Esophagus squamous epithelium (tissue), 5 donors: Measurements from ENCODE around the gene PHF12. TPM values are rescaled to one million over a fixed set of nuclear protein-coding genes. Genes with fewer than 3 reads are reported as not detected.

Experiments
- DNase-seq: peaks from one replicate; lab custom pipeline; 2025; lab: John Stamatoyannopoulos, UW
- H3K27ac ChIP-seq, 4 donors: fragments of 200-600 bp; sonication (generic); one replicate each; pipeline ENCODE4 v1.5.1; 2016 to 2019; ENCODE audit warnings: mild to moderate bottlenecking in 1 of 4
- H3K27me3 ChIP-seq, 4 donors: fragments of 200-600 bp; sonication (generic); 1 replicate in 3 of 4; 2 replicates in 1 of 4; pipeline versions ENCODE4 v1.5.1 to v1.6.0; 2017 to 2021; ENCODE audit warnings: antibody characterized with exemption in 1 of 4
- H3K36me3 ChIP-seq, 3 donors: fragments of 200-600 bp; sonication (generic); one replicate each; pipeline ENCODE4 v1.5.1; 2016 to 2019
- H3K4me1 ChIP-seq, 3 donors: fragments of 200-600 bp; sonication (generic); one replicate each; pipeline ENCODE4 v1.5.1; 2017 to 2019
- H3K4me3 ChIP-seq, 4 donors: fragments of 200-600 bp; sonication (generic); 1 replicate in 3 of 4; 2 replicates in 1 of 4; pipeline ENCODE4 v1.5.1; 2016 to 2019; ENCODE audit warnings: mild to moderate bottlenecking in 2 of 4, moderate library complexity in 1 of 4
- H3K9me3 ChIP-seq, 3 donors: fragments of 200-600 bp; sonication (generic); one replicate each; pipeline ENCODE4 v1.5.1; 2016 to 2019
- POLR2A ChIP-seq, 4 donors: fragments of 450-650 bp; IDR thresholded peaks; one replicate each; pipeline ENCODE4 v1.6.1; 2017; ENCODE audit warnings: antibody characterized with exemption in 4 of 4, mild to moderate bottlenecking in 4 of 4, moderate library complexity in 3 of 4
- WGBS, 2 donors: methylation state at CpG; one replicate each; pipeline ENCODE4 v1.1.5; 2018; 5-methylcytosine and 5-hydroxymethylcytosine counted together
- intact Hi-C: fragments of 100-400 bp; cut with DNase I; formaldehyde crosslinking; loops from one replicate; pipeline ENCODE4 v1.15.0; 2022
- total RNA-seq, 4 donors: library from RNA; depleted of rRNA; stranded (reverse); fragments of >200 nt; gene quantifications; one replicate each; pipeline ENCODE4 v1.1.0, GENCODE V29; 2016
- TF ChIP-seq, protein P1 (sequence below), 6 experiments: fragments of 450-650 bp in 4 of 6; fragments of 200-600 bp in 2 of 6; sonication (generic) in 2 of 6; IDR thresholded peaks; one replicate each; pipeline ENCODE4 v1.5.1; 2016 to 2019; ENCODE audit warnings: antibody characterized with exemption in 6 of 6, mild to moderate bottlenecking in 4 of 6, moderate library complexity in 4 of 6
- donor health status: DM: yes; HTN: yes; CAD: no.

PHF12 gene
- total RNA-seq, 4 donors from 2014 or later, result 13.0 to 35.6 (median 18.8) TPM

DNA sequence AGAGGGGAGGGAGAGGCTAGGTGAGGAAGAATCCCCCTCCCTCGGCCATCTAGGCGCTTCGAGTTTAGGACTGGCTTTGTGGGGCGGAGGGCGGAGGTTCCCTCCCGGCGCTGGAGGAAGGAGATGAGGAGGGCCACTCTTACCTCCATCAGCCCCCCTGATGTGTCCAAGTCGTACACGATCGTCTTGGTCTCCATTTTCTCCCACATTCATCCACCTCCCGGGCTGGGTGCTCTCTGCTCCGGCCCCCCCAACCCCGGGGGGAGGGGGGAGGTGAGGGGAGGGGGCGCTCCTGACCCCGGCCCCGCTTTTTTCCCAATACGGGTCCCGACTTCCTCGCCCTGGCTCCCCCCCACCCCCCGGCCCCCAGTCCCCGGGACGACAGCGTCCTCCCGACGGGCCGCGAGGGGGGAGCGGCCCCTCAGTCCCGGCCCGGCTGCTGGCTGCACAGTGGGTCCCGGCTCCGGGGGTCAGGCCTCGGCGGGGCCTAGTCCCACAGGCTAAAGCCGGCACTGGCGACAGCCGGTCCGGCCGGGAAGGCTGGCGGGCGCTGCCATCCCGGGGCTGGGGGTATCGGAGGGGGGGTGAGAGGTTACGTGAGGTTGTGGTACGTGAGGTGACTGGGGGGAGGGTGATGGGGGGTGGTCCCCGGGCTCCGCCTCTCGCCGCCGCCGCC, 428 bp downstream of the PHF12 start:
- TF ChIP-seq POLR2A (IDR thresholded peaks at IDR 0.05), result no peak
- TF ChIP-seq, protein P1, sequence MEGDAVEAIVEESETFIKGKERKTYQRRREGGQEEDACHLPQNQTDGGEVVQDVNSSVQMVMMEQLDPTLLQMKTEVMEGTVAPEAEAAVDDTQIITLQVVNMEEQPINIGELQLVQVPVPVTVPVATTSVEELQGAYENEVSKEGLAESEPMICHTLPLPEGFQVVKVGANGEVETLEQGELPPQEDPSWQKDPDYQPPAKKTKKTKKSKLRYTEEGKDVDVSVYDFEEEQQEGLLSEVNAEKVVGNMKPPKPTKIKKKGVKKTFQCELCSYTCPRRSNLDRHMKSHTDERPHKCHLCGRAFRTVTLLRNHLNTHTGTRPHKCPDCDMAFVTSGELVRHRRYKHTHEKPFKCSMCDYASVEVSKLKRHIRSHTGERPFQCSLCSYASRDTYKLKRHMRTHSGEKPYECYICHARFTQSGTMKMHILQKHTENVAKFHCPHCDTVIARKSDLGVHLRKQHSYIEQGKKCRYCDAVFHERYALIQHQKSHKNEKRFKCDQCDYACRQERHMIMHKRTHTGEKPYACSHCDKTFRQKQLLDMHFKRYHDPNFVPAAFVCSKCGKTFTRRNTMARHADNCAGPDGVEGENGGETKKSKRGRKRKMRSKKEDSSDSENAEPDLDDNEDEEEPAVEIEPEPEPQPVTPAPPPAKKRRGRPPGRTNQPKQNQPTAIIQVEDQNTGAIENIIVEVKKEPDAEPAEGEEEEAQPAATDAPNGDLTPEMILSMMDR (IDR thresholded peaks at IDR 0.05), result no peak
- H3K27ac ChIP-seq, result peak overlapping the region; percentile 92 to 100 (median 94)
- DNase-seq, result no peak
- H3K9me3 ChIP-seq, result no peaks in the 10 kb centered on the region
- H3K4me3 ChIP-seq, result peak overlapping the region; percentile 74 to 99 (median 88)
- intact Hi-C loops, result no loop called here
- H3K4me1 ChIP-seq, result peaks cover 4 to 54% (median 28%) of the 10 kb centered on the region in 3 donors
- no peaks in the 10 kb centered on the region for H3K27me3 ChIP-seq
- H3K36me3 ChIP-seq, result no peaks in the 10 kb centered on the region
- 0 to 2% methylated on average over 10 to 12 of the region's 51 CpGs for WGBS, 2 donors

DNA sequence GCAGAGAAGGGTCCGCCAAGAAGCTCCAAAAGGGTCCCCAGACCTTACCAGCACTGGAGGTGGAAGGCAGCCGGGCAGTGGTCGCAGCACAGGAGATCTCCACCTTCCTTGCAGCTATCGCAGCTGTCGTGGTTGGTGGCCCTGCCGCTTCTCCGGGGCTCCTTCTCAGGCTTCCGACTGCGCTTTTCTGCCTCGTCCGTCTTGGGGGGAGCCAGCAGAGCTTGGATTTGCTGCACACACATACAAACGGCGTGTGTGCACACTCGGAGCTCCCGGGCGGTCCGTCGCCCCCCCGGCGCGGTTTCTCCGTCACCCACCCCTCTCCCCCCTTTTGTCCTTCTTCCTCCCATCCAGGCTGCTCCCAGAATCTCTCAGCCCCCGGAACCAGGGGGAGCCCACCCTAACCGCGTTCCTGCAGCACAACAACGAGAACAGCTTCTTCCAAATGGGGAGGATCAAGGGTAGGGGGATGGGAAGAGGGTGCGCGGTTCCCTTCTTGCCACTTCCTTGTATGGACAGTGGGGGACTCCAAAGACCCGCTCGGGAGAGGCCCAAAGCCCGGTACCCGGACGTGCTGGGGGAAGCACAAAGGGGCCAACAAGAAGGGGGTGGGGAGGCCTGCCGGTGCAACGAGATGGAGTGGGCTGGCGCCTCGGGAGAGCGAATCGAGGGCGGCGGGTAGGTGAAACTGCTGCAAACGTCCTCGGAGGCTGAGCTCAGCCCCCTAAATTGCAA, 1.1 kb downstream of the PHF12 start:
- Histone ChIP-seq H3K4me1 (peaks cover 4 to 61% (median 35%) of the 10 kb centered on the region in 3 donors), H3K9me3 (no peaks in the 10 kb centered on the region), H3K27me3 (no peaks in the 10 kb centered on the region), H3K36me3 (no peaks in the 10 kb centered on the region), H3K4me3 (peak overlapping the region; percentile 74 to 99 (median 88)), H3K27ac (peak overlapping the region; percentile 92 to 100 (median 94))
- intact Hi-C loops, result no loop called here
- WGBS, 2 donors, result 0% methylated on average over 10 to 34 of the region's 43 CpGs
- TF ChIP-seq, protein P1 (IDR thresholded peaks at IDR 0.05), result no peak
- peak in 1 of 4 donors; percentile 10 for TF ChIP-seq POLR2A (IDR thresholded peaks at IDR 0.05)
- DNase-seq, result no peak

DNA sequence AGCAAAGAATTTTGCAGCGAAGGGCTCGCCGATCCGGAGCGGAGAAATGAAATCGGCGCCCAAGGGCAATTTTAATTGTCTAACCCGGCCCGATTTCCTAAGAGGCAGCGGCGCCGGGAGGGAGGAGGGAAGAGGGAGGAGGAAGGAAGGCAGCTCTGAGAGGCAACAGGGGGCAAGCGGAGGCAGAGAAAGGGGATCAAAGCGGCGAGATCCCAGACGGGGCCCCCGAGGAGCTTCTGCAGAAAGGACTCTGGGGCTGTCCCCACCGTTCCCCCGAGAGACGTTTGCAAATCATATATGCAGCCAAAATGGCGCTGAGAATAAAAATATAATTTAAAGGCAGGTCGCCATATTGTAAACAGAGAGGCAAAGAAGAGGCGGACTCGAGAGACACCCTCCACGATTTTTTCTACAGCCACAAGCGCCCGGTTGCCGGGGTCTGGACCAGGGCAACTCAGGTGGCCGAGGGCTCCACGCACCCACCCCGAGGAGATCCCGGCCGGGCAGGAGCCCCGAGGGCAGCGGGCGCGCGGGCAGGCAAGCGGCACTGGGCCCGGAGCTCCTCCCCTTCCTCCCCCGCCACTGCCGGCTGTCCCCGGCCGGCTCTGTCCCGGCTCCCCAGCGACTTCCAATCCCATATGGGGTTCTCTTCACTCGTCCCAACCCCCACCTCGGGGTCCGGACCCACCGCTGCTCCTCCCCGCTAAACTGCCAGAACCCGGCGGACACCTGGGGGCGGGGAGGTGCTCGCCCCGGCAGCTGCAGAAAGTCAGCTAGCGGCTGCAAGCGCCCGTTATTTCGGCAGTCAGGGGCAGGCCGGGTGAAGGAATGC, 1.9 kb downstream of the PHF12 start:
- H3K4me3 ChIP-seq, result peak overlapping the region; percentile 74 to 99 (median 88)
- DNase-seq, result no peak
- H3K4me1 ChIP-seq, result peaks cover 4 to 69% (median 40%) of the 10 kb centered on the region in 3 donors
- intact Hi-C loops, result no loop called here
- no peaks in the 10 kb centered on the region for H3K9me3 ChIP-seq
- H3K27me3 ChIP-seq, result no peaks in the 10 kb centered on the region
- TF ChIP-seq, protein P1 (IDR thresholded peaks at IDR 0.05), result no peak
- TF ChIP-seq POLR2A (IDR thresholded peaks at IDR 0.05), result peak in 2 of 4 donors; percentile 14 to 45
- peaks cover 0 to under 1% (median 0%) of the 10 kb centered on the region in 3 donors for H3K36me3 ChIP-seq
- 0% methylated on average over 24 to 41 of the region's 61 CpGs for WGBS, 2 donors
- H3K27ac ChIP-seq, result peak overlapping the region; percentile 92 to 100 (median 94)

DNA sequence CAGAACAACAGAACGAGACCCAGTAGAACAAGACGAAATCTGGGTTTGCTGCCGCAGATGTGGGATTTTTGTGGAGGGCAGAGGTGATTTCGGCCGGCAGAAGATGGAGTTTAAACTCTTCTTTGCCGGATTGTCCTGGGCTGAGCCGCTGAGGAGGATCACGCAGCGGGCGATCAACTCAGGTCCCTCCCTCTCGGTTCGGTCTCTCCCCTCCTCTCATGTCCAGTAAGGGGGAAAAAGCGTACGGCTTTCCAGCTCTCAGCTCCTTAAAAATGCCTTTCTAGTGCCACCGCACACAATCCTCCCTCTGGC, 2.5 kb downstream of the PHF12 start:
- Histone ChIP-seq H3K4me3 (peak overlapping the region; percentile 74 to 99 (median 88)), H3K4me1 (peaks cover 4 to 75% (median 40%) of the 10 kb centered on the region in 3 donors), H3K27me3 (no peaks in the 10 kb centered on the region), H3K27ac (peak overlapping the region; percentile 92 to 100 (median 94)), H3K36me3 (peaks cover 0 to 6% (median 0%) of the 10 kb centered on the region in 3 donors), H3K9me3 (no peaks in the 10 kb centered on the region)
- WGBS, 2 donors, result 1 to 3% methylated on average over 7 to 13 of the region's 15 CpGs
- intact Hi-C loops, result no loop called here
- TF ChIP-seq, protein P1 (IDR thresholded peaks at IDR 0.05), result no peak
- TF ChIP-seq POLR2A (IDR thresholded peaks at IDR 0.05), result no peak
- DNase-seq, result no peak
